Upper lobe of left lung (tissue), 4 donors: ENCODE data around the gene KIAA1217.

ENCODE experiments used
- POLR2A ChIP-seq, 4 donors: fragments of 450-650 bp; IDR thresholded peaks; one replicate each; pipeline ENCODE4 v1.5.1; 2016 to 2017; ENCODE audit warnings: antibody characterized with exemption in 4 of 4, mild to moderate bottlenecking in 2 of 4
- TF ChIP-seq, protein P1 (sequence below), 6 experiments: fragments of 450-650 bp in 4 of 6; fragments of 200-600 bp in 2 of 6; sonication (generic) in 2 of 6; IDR thresholded peaks; one replicate each; pipeline ENCODE4 v1.5.1; 2016 to 2019; ENCODE audit warnings: antibody characterized with exemption in 6 of 6

DNA sequence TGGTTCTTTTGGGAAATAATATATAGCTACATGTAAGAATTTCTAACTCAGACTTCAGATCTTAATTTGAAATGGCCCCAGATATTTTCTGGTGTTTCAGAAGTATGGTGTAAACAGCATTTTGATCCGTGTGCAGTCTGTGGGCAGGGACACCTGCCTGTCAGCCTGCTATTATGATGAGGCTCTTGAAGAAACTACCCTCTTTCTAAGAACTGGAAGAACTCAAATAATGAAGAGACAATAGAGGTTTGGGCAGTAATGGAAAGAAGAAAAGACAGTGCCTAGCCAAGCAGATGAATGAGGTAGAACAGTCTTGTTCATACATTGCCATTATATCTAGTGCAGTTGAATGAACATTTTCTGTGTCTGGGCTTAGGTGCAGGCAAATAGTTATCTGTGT lies 258.2 kb downstream of the KIAA1217 start:
- TF ChIP-seq, protein P1, sequence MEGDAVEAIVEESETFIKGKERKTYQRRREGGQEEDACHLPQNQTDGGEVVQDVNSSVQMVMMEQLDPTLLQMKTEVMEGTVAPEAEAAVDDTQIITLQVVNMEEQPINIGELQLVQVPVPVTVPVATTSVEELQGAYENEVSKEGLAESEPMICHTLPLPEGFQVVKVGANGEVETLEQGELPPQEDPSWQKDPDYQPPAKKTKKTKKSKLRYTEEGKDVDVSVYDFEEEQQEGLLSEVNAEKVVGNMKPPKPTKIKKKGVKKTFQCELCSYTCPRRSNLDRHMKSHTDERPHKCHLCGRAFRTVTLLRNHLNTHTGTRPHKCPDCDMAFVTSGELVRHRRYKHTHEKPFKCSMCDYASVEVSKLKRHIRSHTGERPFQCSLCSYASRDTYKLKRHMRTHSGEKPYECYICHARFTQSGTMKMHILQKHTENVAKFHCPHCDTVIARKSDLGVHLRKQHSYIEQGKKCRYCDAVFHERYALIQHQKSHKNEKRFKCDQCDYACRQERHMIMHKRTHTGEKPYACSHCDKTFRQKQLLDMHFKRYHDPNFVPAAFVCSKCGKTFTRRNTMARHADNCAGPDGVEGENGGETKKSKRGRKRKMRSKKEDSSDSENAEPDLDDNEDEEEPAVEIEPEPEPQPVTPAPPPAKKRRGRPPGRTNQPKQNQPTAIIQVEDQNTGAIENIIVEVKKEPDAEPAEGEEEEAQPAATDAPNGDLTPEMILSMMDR (IDR thresholded peaks at IDR 0.05), result no peak
- TF ChIP-seq POLR2A (IDR thresholded peaks at IDR 0.05), result no peak
